Stimulated activated naive CD8-positive, alpha-beta T cell treated with anti-CD3 and anti-CD28 coated beads, Interleukin-15, Interleukin-2, amounts not matched to agents 100 ng/mL and 50 ng/mL, for 24 hours (primary cell): ENCODE measurements around the gene CCDC154.

Experiments
- H3K27ac Mint-ChIP-seq: one replicate; pipeline ENCODE4 v1.8.0; 2021; ENCODE audit warnings: mild to moderate bottlenecking, mixed read lengths
- H3K27me3 Mint-ChIP-seq: one replicate; pipeline ENCODE4 v1.8.0; 2021; ENCODE audit warnings: mixed read lengths
- H3K36me3 Mint-ChIP-seq: one replicate; pipeline ENCODE4 v1.8.0; 2021; ENCODE audit warnings: low read depth, mixed read lengths
- H3K4me1 Mint-ChIP-seq: one replicate; pipeline ENCODE4 v1.8.0; 2021; ENCODE audit warnings: low read depth, mixed read lengths
- H3K4me3 Mint-ChIP-seq: one replicate; pipeline ENCODE4 v1.8.0; 2021; ENCODE audit warnings: mild to moderate bottlenecking, mixed read lengths
- H3K9me3 Mint-ChIP-seq: one replicate; pipeline ENCODE4 v1.8.0; 2021; ENCODE audit warnings: mixed read lengths

CCDC154 gene

GRCh38 chr16:1438229-1439057 is 5.9 kb downstream of the CCDC154 start:
- H3K36me3 Mint-ChIP-seq, result no peaks in the 10 kb centered on the region
- H3K27me3 Mint-ChIP-seq, result no peaks in the 10 kb centered on the region
- H3K4me3 Mint-ChIP-seq, result no peak overlapping the region
- H3K9me3 Mint-ChIP-seq, result no peaks in the 10 kb centered on the region
- no peaks in the 10 kb centered on the region for H3K4me1 Mint-ChIP-seq
- no peak overlapping the region for H3K27ac Mint-ChIP-seq

- no peak overlapping the region for H3K27ac Mint-ChIP-seq
- H3K4me3 Mint-ChIP-seq, result no peak overlapping the region
- no peaks in the 10 kb centered on the region for H3K4me1 Mint-ChIP-seq
- H3K36me3 Mint-ChIP-seq, result no peaks in the 10 kb centered on the region
- no peaks in the 10 kb centered on the region for H3K9me3 Mint-ChIP-seq
- no peaks in the 10 kb centered on the region for H3K27me3 Mint-ChIP-seq
Observed at GRCh38 chr16:1437606-1438005, 6.8 kb downstream of the CCDC154 start.

- Mint-ChIP-seq H3K9me3 (no peaks in the 10 kb centered on the region), H3K4me3 (no peak overlapping the region), H3K27ac (no peak overlapping the region), H3K4me1 (peaks cover 4% of the 10 kb centered on the region), H3K36me3 (no peaks in the 10 kb centered on the region), H3K27me3 (no peaks in the 10 kb centered on the region)
Observed at GRCh38 chr16:1436731-1437355, 7.5 kb downstream of the CCDC154 start.

GRCh38 chr16:1435921-1436697 is 8.2 kb downstream of the CCDC154 start:
- no peaks in the 10 kb centered on the region for H3K27me3 Mint-ChIP-seq
- no peak overlapping the region for H3K27ac Mint-ChIP-seq
- H3K9me3 Mint-ChIP-seq, result no peaks in the 10 kb centered on the region
- no peak overlapping the region for H3K4me3 Mint-ChIP-seq
- no peaks in the 10 kb centered on the region for H3K36me3 Mint-ChIP-seq
- peaks cover 4% of the 10 kb centered on the region for H3K4me1 Mint-ChIP-seq

- Mint-ChIP-seq H3K9me3 (no peaks in the 10 kb centered on the region), H3K36me3 (no peaks in the 10 kb centered on the region), H3K27me3 (no peaks in the 10 kb centered on the region), H3K27ac (no peak overlapping the region), H3K4me3 (no peak overlapping the region), H3K4me1 (peaks cover 4% of the 10 kb centered on the region)
Observed at GRCh38 chr16:1434644-1435592, 9.4 kb downstream of the CCDC154 start.

- H3K27me3 Mint-ChIP-seq, result no peaks in the 10 kb centered on the region
- H3K27ac Mint-ChIP-seq, result no peak overlapping the region
Observed at GRCh38 chr16:1433756-1434155, 10.6 kb downstream of the CCDC154 start.

GRCh38 chr16:1433263-1433560 is 11.1 kb downstream of the CCDC154 start:
- H3K36me3 Mint-ChIP-seq, result no peaks in the 10 kb centered on the region
- H3K4me3 Mint-ChIP-seq, result no peak overlapping the region
- no peaks in the 10 kb centered on the region for H3K9me3 Mint-ChIP-seq
- no peaks in the 10 kb centered on the region for H3K27me3 Mint-ChIP-seq
- H3K4me1 Mint-ChIP-seq, result peaks cover 4% of the 10 kb centered on the region
- no peak overlapping the region for H3K27ac Mint-ChIP-seq

More at GRCh38 chr16:1433756-1434155, 10.6 kb downstream of the CCDC154 start:
- H3K4me1 Mint-ChIP-seq, result peaks cover 4% of the 10 kb centered on the region
- no peak overlapping the region for H3K4me3 Mint-ChIP-seq
- no peaks in the 10 kb centered on the region for H3K36me3 Mint-ChIP-seq
- no peaks in the 10 kb centered on the region for H3K9me3 Mint-ChIP-seq

GRCh38 chr16:1432388-1433262 is 11.7 kb downstream of the CCDC154 start:
- Mint-ChIP-seq H3K4me1 (peaks cover 4% of the 10 kb centered on the region), H3K36me3 (no peaks in the 10 kb centered on the region), H3K9me3 (no peaks in the 10 kb centered on the region), H3K27ac (peak overlapping the region; percentile 68), H3K4me3 (peak overlapping the region; percentile 45), H3K27me3 (no peaks in the 10 kb centered on the region)

- H3K27ac Mint-ChIP-seq, result peak overlapping the region; percentile 68
Observed at GRCh38 chr16:1431497-1432270, 12.7 kb downstream of the CCDC154 start.

GRCh38 chr16:1430759-1431496 is 13.4 kb downstream of the CCDC154 start, which contains the start of gene PERCC1:
PERCC1 (plus strand) TSS chr16:1431078; CDS start chr16:1432594, 1,516 bp downstream.
- Mint-ChIP-seq H3K4me1 (peaks cover 4% of the 10 kb centered on the region), H3K27me3 (no peaks in the 10 kb centered on the region), H3K27ac (peak within 1 kb of the TSS; percentile 68), H3K36me3 (no peaks in the 10 kb centered on the region), H3K9me3 (no peaks in the 10 kb centered on the region), H3K4me3 (peak within 1 kb of the TSS; percentile 45)

More at GRCh38 chr16:1431497-1432270, 12.7 kb downstream of the CCDC154 start:
- peaks cover 4% of the 10 kb centered on the region for H3K4me1 Mint-ChIP-seq
- H3K36me3 Mint-ChIP-seq, result no peaks in the 10 kb centered on the region
- peak overlapping the region; percentile 45 for H3K4me3 Mint-ChIP-seq
- H3K9me3 Mint-ChIP-seq, result no peaks in the 10 kb centered on the region
- H3K27me3 Mint-ChIP-seq, result no peaks in the 10 kb centered on the region

- H3K27ac Mint-ChIP-seq, result no peak overlapping the region
- no peaks in the 10 kb centered on the region for H3K9me3 Mint-ChIP-seq
- H3K4me1 Mint-ChIP-seq, result peaks cover 4% of the 10 kb centered on the region
- H3K4me3 Mint-ChIP-seq, result no peak overlapping the region
- H3K27me3 Mint-ChIP-seq, result no peaks in the 10 kb centered on the region
- H3K36me3 Mint-ChIP-seq, result no peaks in the 10 kb centered on the region
Observed at GRCh38 chr16:1430214-1430758, 14.1 kb downstream of the CCDC154 start.

GRCh38 chr16:1429631-1430030 is 14.7 kb downstream of the CCDC154 start:
- no peak overlapping the region for H3K27ac Mint-ChIP-seq
- H3K36me3 Mint-ChIP-seq, result no peaks in the 10 kb centered on the region
- no peaks in the 10 kb centered on the region for H3K9me3 Mint-ChIP-seq
- H3K4me3 Mint-ChIP-seq, result no peak overlapping the region
- H3K27me3 Mint-ChIP-seq, result no peaks in the 10 kb centered on the region
- peaks cover 4% of the 10 kb centered on the region for H3K4me1 Mint-ChIP-seq
